Measurements from ENCODE around the gene PNKD.

PNKD gene, protein sequence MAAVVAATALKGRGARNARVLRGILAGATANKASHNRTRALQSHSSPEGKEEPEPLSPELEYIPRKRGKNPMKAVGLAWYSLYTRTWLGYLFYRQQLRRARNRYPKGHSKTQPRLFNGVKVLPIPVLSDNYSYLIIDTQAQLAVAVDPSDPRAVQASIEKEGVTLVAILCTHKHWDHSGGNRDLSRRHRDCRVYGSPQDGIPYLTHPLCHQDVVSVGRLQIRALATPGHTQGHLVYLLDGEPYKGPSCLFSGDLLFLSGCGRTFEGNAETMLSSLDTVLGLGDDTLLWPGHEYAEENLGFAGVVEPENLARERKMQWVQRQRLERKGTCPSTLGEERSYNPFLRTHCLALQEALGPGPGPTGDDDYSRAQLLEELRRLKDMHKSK

GRCh38 chr2:218269900-218270720 lies at the start of gene PNKD, which contains the start of gene AAMP:
Gene PNKD (plus strand): TSS chr2:218270519. CDS start chr2:218270536, 17 bp downstream.
Gene AAMP (minus strand): TSS chr2:218270137. CDS start chr2:218270086, 51 bp downstream.
- Histone ChIP-seq H2AFZ (ENCODE audit: low read length) (peak within 1 kb of the TSS; percentile 84), H3K9me2 (replicated peaks; ENCODE audit: low read depth, low read length) (no peaks in the 10 kb centered on the region), H3K4me2 (ENCODE audit: low read depth, low read length, poor library complexity, severe bottlenecking) (peak within 1 kb of the TSS; percentile 96), H3K4me3 (ENCODE audit: low read length, poor library complexity, severe bottlenecking) (peak within 1 kb of the TSS; percentile 98), H3K9ac (ENCODE audit: low read depth, low read length, poor library complexity, severe bottlenecking) (peak within 1 kb of the TSS; percentile 93), H3F3A (ENCODE audit: low read depth) (no peaks in the 10 kb centered on the region), H3K4me1 (ENCODE audit: insufficient read depth, low read length, poor library complexity, severe bottlenecking) (peaks cover 31% of the 10 kb centered on the region), H3K27me3 (ENCODE audit: insufficient read depth, low read length, poor library complexity, severe bottlenecking) (no peaks in the 10 kb centered on the region), H3K79me2 (ENCODE audit: insufficient read depth, low read length) (peaks cover 39% of the 10 kb centered on the region), H4K20me1 (ENCODE audit: insufficient read depth, low read length, poor library complexity, severe bottlenecking) (peaks cover 20% of the 10 kb centered on the region), H3K36me3 (ENCODE audit: insufficient read depth, low read length) (peaks cover 18% of the 10 kb centered on the region; the same call in 1 of the 2 replicates), H3K9me3 (ENCODE audit: insufficient read depth, low read depth, low read length) (no peaks in the 10 kb centered on the region)
- TF ChIP-seq EZH2phosphoT487 (IDR thresholded peaks at IDR 0.05; ENCODE audit: borderline replicate concordance): no peak
- TF ChIP-seq, protein P1, sequence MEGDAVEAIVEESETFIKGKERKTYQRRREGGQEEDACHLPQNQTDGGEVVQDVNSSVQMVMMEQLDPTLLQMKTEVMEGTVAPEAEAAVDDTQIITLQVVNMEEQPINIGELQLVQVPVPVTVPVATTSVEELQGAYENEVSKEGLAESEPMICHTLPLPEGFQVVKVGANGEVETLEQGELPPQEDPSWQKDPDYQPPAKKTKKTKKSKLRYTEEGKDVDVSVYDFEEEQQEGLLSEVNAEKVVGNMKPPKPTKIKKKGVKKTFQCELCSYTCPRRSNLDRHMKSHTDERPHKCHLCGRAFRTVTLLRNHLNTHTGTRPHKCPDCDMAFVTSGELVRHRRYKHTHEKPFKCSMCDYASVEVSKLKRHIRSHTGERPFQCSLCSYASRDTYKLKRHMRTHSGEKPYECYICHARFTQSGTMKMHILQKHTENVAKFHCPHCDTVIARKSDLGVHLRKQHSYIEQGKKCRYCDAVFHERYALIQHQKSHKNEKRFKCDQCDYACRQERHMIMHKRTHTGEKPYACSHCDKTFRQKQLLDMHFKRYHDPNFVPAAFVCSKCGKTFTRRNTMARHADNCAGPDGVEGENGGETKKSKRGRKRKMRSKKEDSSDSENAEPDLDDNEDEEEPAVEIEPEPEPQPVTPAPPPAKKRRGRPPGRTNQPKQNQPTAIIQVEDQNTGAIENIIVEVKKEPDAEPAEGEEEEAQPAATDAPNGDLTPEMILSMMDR (conservative IDR thresholded peaks at IDR 0.05; ENCODE audit: low read length): no peak

GRCh38 chr2:218221000-218221399 lies 49.3 kb upstream of the PNKD start:
- Histone ChIP-seq H3K4me3 (ENCODE audit: low read length, poor library complexity, severe bottlenecking) (peak overlapping the region; percentile 87), H3K4me1 (ENCODE audit: insufficient read depth, low read length, poor library complexity, severe bottlenecking) (peaks cover 64% of the 10 kb centered on the region), H4K20me1 (ENCODE audit: insufficient read depth, low read length, poor library complexity, severe bottlenecking) (peaks cover 85% of the 10 kb centered on the region), H3F3A (ENCODE audit: low read depth) (peaks cover 4% of the 10 kb centered on the region; the same call in 1 of the 2 replicates), H3K9ac (ENCODE audit: low read depth, low read length, poor library complexity, severe bottlenecking) (peak overlapping the region; percentile 99), H2AFZ (ENCODE audit: low read length) (no peak overlapping the region), H3K27me3 (ENCODE audit: insufficient read depth, low read length, poor library complexity, severe bottlenecking) (peaks cover 4% of the 10 kb centered on the region), H3K79me2 (ENCODE audit: insufficient read depth, low read length) (peaks cover 95% of the 10 kb centered on the region), H3K4me2 (ENCODE audit: low read depth, low read length, poor library complexity, severe bottlenecking) (peak overlapping the region; percentile 93), H3K36me3 (ENCODE audit: insufficient read depth, low read length) (peaks cover 24% of the 10 kb centered on the region; the same call in 1 of the 2 replicates), H3K9me2 (replicated peaks; ENCODE audit: low read depth, low read length) (no peaks in the 10 kb centered on the region), H3K9me3 (ENCODE audit: insufficient read depth, low read depth, low read length) (no peaks in the 10 kb centered on the region)
- TF ChIP-seq EZH2phosphoT487 (IDR thresholded peaks at IDR 0.05; ENCODE audit: borderline replicate concordance): no peak
- TF ChIP-seq, protein P1 (conservative IDR thresholded peaks at IDR 0.05; ENCODE audit: low read length): no peak

DNA sequence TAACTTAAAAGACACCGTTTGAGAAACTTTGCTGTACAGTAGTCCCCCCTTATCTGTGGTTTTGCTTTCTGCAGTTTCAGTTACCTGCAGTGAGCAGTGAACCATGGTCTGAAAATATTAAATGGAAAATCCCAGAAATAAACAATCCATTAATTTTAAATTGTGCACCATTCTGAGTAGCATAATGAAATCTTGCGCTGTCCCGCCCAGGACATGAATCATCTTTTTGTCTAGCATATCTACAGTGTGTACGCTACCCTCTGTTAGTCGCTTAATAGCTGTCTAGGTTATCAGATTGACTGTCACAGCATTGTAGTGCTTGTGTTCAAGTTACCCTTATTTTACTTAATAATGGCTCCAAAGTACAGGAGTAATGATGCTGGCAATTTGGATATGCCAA lies 47.3 kb upstream of the PNKD start:
- Histone ChIP-seq H3K27me3 (ENCODE audit: insufficient read depth, low read length, poor library complexity, severe bottlenecking) (no peaks in the 10 kb centered on the region), H3K4me3 (ENCODE audit: low read length, poor library complexity, severe bottlenecking) (peak overlapping the region; percentile 87), H3K79me2 (ENCODE audit: insufficient read depth, low read length) (peaks cover 100% of the 10 kb centered on the region), H3K9me3 (ENCODE audit: insufficient read depth, low read depth, low read length) (no peaks in the 10 kb centered on the region), H3K4me2 (ENCODE audit: low read depth, low read length, poor library complexity, severe bottlenecking) (peak overlapping the region; percentile 93), H3F3A (ENCODE audit: low read depth) (peaks cover 4% of the 10 kb centered on the region; the same call in 1 of the 2 replicates), H4K20me1 (ENCODE audit: insufficient read depth, low read length, poor library complexity, severe bottlenecking) (peaks cover 77% of the 10 kb centered on the region), H3K9ac (ENCODE audit: low read depth, low read length, poor library complexity, severe bottlenecking) (peak overlapping the region; percentile 99), H3K36me3 (ENCODE audit: insufficient read depth, low read length) (peaks cover 40% of the 10 kb centered on the region; the same call in 1 of the 2 replicates), H3K9me2 (replicated peaks; ENCODE audit: low read depth, low read length) (no peaks in the 10 kb centered on the region), H2AFZ (ENCODE audit: low read length) (no peak overlapping the region), H3K4me1 (ENCODE audit: insufficient read depth, low read length, poor library complexity, severe bottlenecking) (peaks cover 69% of the 10 kb centered on the region)
- no peak for TF ChIP-seq EZH2phosphoT487 (IDR thresholded peaks at IDR 0.05; ENCODE audit: borderline replicate concordance)
- TF ChIP-seq, protein P1 (conservative IDR thresholded peaks at IDR 0.05; ENCODE audit: low read length): no peak
